H9 (cell line): Measurements from ENCODE around the gene TNFAIP8L1. TPM values are rescaled to one million over a fixed set of nuclear protein-coding genes. Genes with fewer than 3 reads are reported as not detected.

Experiments used
- DNase-seq: peaks from one replicate; pipeline ENCODE4 v3.0.0-alpha.2; 2017
- H2AFZ ChIP-seq: one replicate; pipeline ENCODE4 v1.6.1; 2013; ENCODE audit warnings: mild to moderate bottlenecking, low read length, control low read depth, moderate library complexity
- H2AK5ac ChIP-seq: 2 replicates; pipeline ENCODE4 v1.6.1; 2013; ENCODE audit warnings: low read length, control low read depth, mixed read lengths; ENCODE audit not compliant: insufficient read length
- H2BK120ac ChIP-seq: one replicate; pipeline ENCODE4 v1.6.1; 2013; ENCODE audit warnings: low read depth, mild to moderate bottlenecking, low read length, control low read depth, inconsistent platforms; ENCODE audit not compliant: poor library complexity, severe bottlenecking
- H2BK12ac ChIP-seq: 2 replicates; pipeline ENCODE4 v1.6.1; 2013; ENCODE audit warnings: low read length, control low read depth, mixed read lengths, low read depth; ENCODE audit not compliant: insufficient read length
- H2BK15ac ChIP-seq: 2 replicates; pipeline ENCODE4 v1.6.1; 2013; ENCODE audit warnings: low read depth, low read length, control low read depth
- H2BK20ac ChIP-seq: one replicate; pipeline ENCODE4 v1.6.1; 2013; ENCODE audit warnings: low read depth, mild to moderate bottlenecking, low read length, control low read depth, inconsistent platforms; ENCODE audit not compliant: poor library complexity, severe bottlenecking
- H2BK5ac ChIP-seq: 2 replicates; pipeline ENCODE4 v1.6.1; 2013; ENCODE audit warnings: low read length, control low read depth, mixed read lengths; ENCODE audit not compliant: insufficient read length
- H3K14ac ChIP-seq: 2 replicates; pipeline ENCODE4 v1.6.1; 2013; ENCODE audit warnings: low read length, control low read depth; ENCODE audit not compliant: insufficient read depth
- H3K18ac ChIP-seq: 2 replicates; pipeline ENCODE4 v1.6.1; 2013; ENCODE audit warnings: low read depth, mild to moderate bottlenecking, mixed read lengths, low read length, control low read depth; ENCODE audit not compliant: insufficient read length
- H3K23ac ChIP-seq: 2 replicates; pipeline ENCODE4 v1.6.1; 2013; ENCODE audit warnings: low read length, control low read depth, mixed read lengths, low read depth; ENCODE audit not compliant: insufficient read length
- H3K23me2 ChIP-seq: 2 replicates; pipeline ENCODE4 v1.6.1; 2013; ENCODE audit warnings: low read depth, mild to moderate bottlenecking, mixed read lengths, low read length, control low read depth; ENCODE audit not compliant: insufficient read length, poor library complexity, severe bottlenecking
- H3K27ac ChIP-seq: 2 replicates; pipeline ENCODE4 v1.5.1; 2013; ENCODE audit warnings: low read length, control low read depth, mixed read lengths, low read depth; ENCODE audit not compliant: insufficient read length
- H3K27me3 ChIP-seq: 2 replicates; pipeline ENCODE4 v1.6.1; 2013; ENCODE audit warnings: low read length, control low read depth, inconsistent platforms; ENCODE audit not compliant: insufficient read depth
- H3K4ac ChIP-seq: 2 replicates; pipeline ENCODE4 v1.6.1; 2013; ENCODE audit warnings: low read depth, mild to moderate bottlenecking, control low read depth, inconsistent platforms, low read length, moderate library complexity
- H3K4me1 ChIP-seq: 2 replicates; pipeline ENCODE4 v1.6.1; 2013; ENCODE audit warnings: low read length, control low read depth, inconsistent platforms; ENCODE audit not compliant: insufficient read depth
- H3K4me2 ChIP-seq: 2 replicates; pipeline ENCODE4 v1.6.1; 2013; ENCODE audit warnings: low read length, control low read depth, mixed read lengths; ENCODE audit not compliant: insufficient read length, insufficient read depth
- H3K56ac ChIP-seq: 2 replicates; pipeline ENCODE4 v1.6.1; 2013; ENCODE audit warnings: low read depth, mild to moderate bottlenecking, mixed read lengths, low read length, control low read depth; ENCODE audit not compliant: insufficient read length
- H3K79me1 ChIP-seq: 2 replicates; pipeline ENCODE4 v1.6.1; 2013; ENCODE audit warnings: low read depth, mild to moderate bottlenecking, moderate library complexity, low read length, control low read depth, inconsistent platforms; ENCODE audit not compliant: insufficient read depth, poor library complexity, severe bottlenecking
- H3K79me2 ChIP-seq: 2 replicates; pipeline ENCODE4 v1.6.1; 2013; ENCODE audit warnings: low read length, control low read depth, inconsistent platforms; ENCODE audit not compliant: insufficient read depth
- H3K9ac ChIP-seq: 2 replicates; pipeline ENCODE4 v1.6.1; 2013; ENCODE audit warnings: low read length, control low read depth, mixed read lengths; ENCODE audit not compliant: insufficient read length; ENCODE audit errors: extremely low read depth
- H3K9me3 ChIP-seq: one replicate; pipeline ENCODE4 v1.6.1; 2013; ENCODE audit warnings: low read depth, low read length, inconsistent platforms; ENCODE audit not compliant: control insufficient read depth
- H3T11ph ChIP-seq: one replicate; pipeline ENCODE4 v1.6.1; 2013; ENCODE audit warnings: mild to moderate bottlenecking, low read length, control low read depth, inconsistent platforms
- H4K20me1 ChIP-seq: one replicate; pipeline ENCODE4 v1.6.1; 2013; ENCODE audit not compliant: control insufficient read depth, insufficient read length, insufficient read depth
- H4K5ac ChIP-seq: 2 replicates; pipeline ENCODE4 v1.6.1; 2013; ENCODE audit warnings: low read depth, mild to moderate bottlenecking, mixed read lengths, low read length, control low read depth; ENCODE audit not compliant: insufficient read length
- H4K8ac ChIP-seq: replicated peaks from 2 replicates; pipeline ENCODE4 v1.6.1; 2013; ENCODE audit warnings: low read length, control low read depth, mixed read lengths, low read depth; ENCODE audit not compliant: insufficient read length
- H4K91ac ChIP-seq: 2 replicates; pipeline ENCODE4 v1.6.1; 2013; ENCODE audit warnings: low read depth, mild to moderate bottlenecking, moderate library complexity, mixed read lengths, low read length, control low read depth; ENCODE audit not compliant: insufficient read length
- H3K27ac Mint-ChIP-seq, 3 experiments: 2 replicates in 2 of 3; 3 replicates in 1 of 3; pipeline ENCODE4 v1.8.0; 2020 to 2021; ENCODE audit warnings: mixed read lengths in 3 of 3, mild to moderate bottlenecking in 1 of 3, moderate library complexity in 1 of 3
- H3K27me3 Mint-ChIP-seq: 2 replicates; pipeline ENCODE4 v1.8.0; 2021; ENCODE audit warnings: low read depth, mild to moderate bottlenecking, moderate library complexity, mixed read lengths
- H3K36me3 Mint-ChIP-seq, 3 experiments: 2 replicates in 2 of 3; 3 replicates in 1 of 3; pipeline ENCODE4 v1.8.0; 2020 to 2021; ENCODE audit warnings: low read depth in 3 of 3, mixed read lengths in 3 of 3; ENCODE audit not compliant: insufficient read depth in 1 of 3
- H3K4me1 Mint-ChIP-seq, 2 experiments: 2 replicates each; pipeline ENCODE4 v1.8.0; 2020; ENCODE audit warnings: mixed read lengths in 2 of 2
- H3K4me3 Mint-ChIP-seq, 2 experiments: 2 replicates in 1 of 2; 3 replicates in 1 of 2; pipeline ENCODE4 v1.8.0; 2020 to 2021; ENCODE audit warnings: mild to moderate bottlenecking in 2 of 2, mixed read lengths in 2 of 2, moderate library complexity in 1 of 2
- H3K9me3 Mint-ChIP-seq, 2 experiments: 2 replicates in 1 of 2; 3 replicates in 1 of 2; pipeline ENCODE4 v1.8.0; 2020; ENCODE audit warnings: mild to moderate bottlenecking in 2 of 2, mixed read lengths in 2 of 2, moderate library complexity in 1 of 2
- CTCF ChIP-seq: fragments of 200-600 bp; sonication (generic); conservative IDR thresholded peaks from 3 replicates; pipeline ENCODE4 v1.8.0; 2021; ENCODE audit warnings: antibody characterized with exemption, mild to moderate bottlenecking
- WGBS: extraction: QIAGEN DNeasy Blood & Tissue Kit; methylation state at CpG from one replicate; pipeline ENCODE4 v1.1.7; 2013; ENCODE audit warnings: missing lambda C conversion rate, low lambda C conversion rate, mixed read lengths; ENCODE audit not compliant: insufficient read length; ENCODE audit errors: extremely low coverage; 5-methylcytosine and 5-hydroxymethylcytosine counted together
- total RNA-seq: library from RNA; stranded (reverse); gene quantifications from 2 replicates; pipeline ENCODE4 v1.2.1, GENCODE V29; 2021

The TNFAIP8L1 gene
- total RNA-seq, 1 experiment from 2014 or later, result 4.2 TPM

- Histone ChIP-seq H2AFZ (no peak overlapping the region), H4K5ac (no peak overlapping the region), H3K23ac (no peak overlapping the region), H3K79me1 (no peaks in the 10 kb centered on the region), H2AK5ac (no peak overlapping the region), H3T11ph (no peak overlapping the region), H3K4me1 (no peaks in the 10 kb centered on the region), H2BK20ac (no peak overlapping the region), H3K56ac (no peak overlapping the region), H3K9ac (no peak overlapping the region), H3K4me2 (no peak overlapping the region), H3K79me2 (no peaks in the 10 kb centered on the region), H2BK5ac (no peak overlapping the region), H2BK12ac (no peak overlapping the region), H4K8ac (no peak overlapping the region), H3K27me3 (no peaks in the 10 kb centered on the region), H3K27ac (no peak overlapping the region), H3K9me3 (no peaks in the 10 kb centered on the region), H3K23me2 (peaks cover 13% of the 10 kb centered on the region), H2BK15ac (no peak overlapping the region), H4K91ac (no peak overlapping the region), H4K20me1 (no peaks in the 10 kb centered on the region), H2BK120ac (no peak overlapping the region), H3K4ac (no peak overlapping the region), H3K18ac (no peak overlapping the region), H3K14ac (no peak overlapping the region)
- WGBS, result no CpG with 5 or more reads among the region's 11 CpGs
- no peak for DNase-seq
- Mint-ChIP-seq H3K9me3 (no peaks in the 10 kb centered on the region; a peak in 2 of 5 replicates), H3K27me3 (peaks cover 32% of the 10 kb centered on the region), H3K27ac (no peak overlapping the region), H3K4me3 (no peak overlapping the region), H3K36me3 (no peaks in the 10 kb centered on the region), H3K4me1 (peaks cover 9 to 19% of the 10 kb centered on the region in 2 experiments)
- TF ChIP-seq CTCF, result no peak
Observed at GRCh38 chr19:4638317-4638716, 999 bp upstream of the TNFAIP8L1 start.
